Psoas muscle (tissue), 8 donors: Measurements from ENCODE around the gene DNAJC16. TPM values are rescaled to one million over a fixed set of nuclear protein-coding genes. Genes with fewer than 3 reads are reported as not detected.

Experiments
- ATAC-seq, 4 donors: fragments of 200-7000 bp; cut with Tn5 transposase; one replicate each; pipeline ENCODE4 v1.9.1; 2020; ENCODE audit warnings: moderate library complexity in 3 of 4, mild to moderate bottlenecking in 2 of 4
- DNase-seq, 2 donors: peaks; one replicate each; pipeline ENCODE4 v3.0.0-alpha.2; 2020
- H3K27ac ChIP-seq: fragments of 200-600 bp; one replicate; pipeline ENCODE4 v1.8.0; 2022
- H3K27me3 ChIP-seq, 3 donors: fragments of 200-600 bp in 1 of 3; one replicate each; pipeline versions ENCODE4 v1.6.1 to v1.8.0; 2013 to 2022; ENCODE audit warnings: low read length in 2 of 3, mild to moderate bottlenecking in 2 of 3, moderate library complexity in 1 of 3; ENCODE audit not compliant: insufficient read depth in 3 of 3
- H3K36me3 ChIP-seq, 2 donors: fragments of 200-600 bp in 1 of 2; one replicate each; pipeline versions ENCODE4 v1.6.1 to v1.8.0; 2013 to 2022; ENCODE audit warnings: low read depth in 1 of 2, mild to moderate bottlenecking in 1 of 2, moderate library complexity in 1 of 2; ENCODE audit not compliant: insufficient read depth in 1 of 2
- H3K4me1 ChIP-seq: fragments of 200-600 bp; one replicate; pipeline ENCODE4 v1.8.0; 2022
- H3K4me3 ChIP-seq: fragments of 200-600 bp; one replicate; pipeline ENCODE4 v1.8.0; 2022; ENCODE audit warnings: mild to moderate bottlenecking
- H3K9me3 ChIP-seq: fragments of 200-600 bp; one replicate; pipeline ENCODE4 v1.8.0; 2022
- CTCF ChIP-seq: fragments of 200-600 bp; IDR thresholded peaks from one replicate; pipeline ENCODE4 v1.8.0; 2022; ENCODE audit warnings: antibody characterized with exemption
- WGBS, 3 donors: extraction: QIAGEN DNeasy Blood & Tissue Kit; methylation state at CpG; one replicate each; pipeline versions ENCODE4 v1.1.6 to v1.1.7; 2013; 5-methylcytosine and 5-hydroxymethylcytosine counted together
- intact Hi-C, 2 donors: fragments of 100-400 bp; cut with DNase I; formaldehyde crosslinking; loops; one replicate each; pipeline versions ENCODE4 v1.11.0 to v1.14.2; 2022
- polyA plus RNA-seq, 3 donors: library from polyadenylated mRNA; stranded (reverse); fragments of 200-250 nt; gene quantifications; one replicate each; pipeline ENCODE4 v1.2.3, GENCODE V29; 2013
- total RNA-seq, 4 donors: library from RNA; stranded (reverse); fragmentation: NEBNext Ultra II Directional in 2 of 4; extraction: Animal tissue kit (Norgen Biotek cat#: 25700) in 2 of 4; gene quantifications; one replicate each; pipeline versions ENCODE4 v1.2.1 to v1.2.4, GENCODE V29; 2021 to 2023
- donor health status: healthy with polysubstance abuse.
- donor health status: DM: no; HTN: no; CAD: no; lungs with moderate emphysema.
- donor health status: Bipolar disorder and iron deficiency.
- donor health status: healthy.
- donor health status: DM: yes; HTN: yes; CAD: no.
- donor health status: DM: no; HTN: no; CAD: no.
- donor health status: DM: no; HTN: no; CAD: no.
- donor health status: DM: yes; HTN: yes; CAD: no.

DNAJC16 gene
- total and polyA plus RNA-seq, 7 donors, result 6.8 to 29.9 (median 17.2) TPM

GRCh38 chr1:15543251-15543588 is 16.6 kb downstream of the DNAJC16 start:
- 88 to 98% (median 97%) methylated on average over 5 of the region's 5 CpGs for WGBS, 3 donors
- peaks cover 11 to 97% of the 10 kb centered on the region in 2 donors for H3K36me3 ChIP-seq
- intact Hi-C loops, result no loop called here
- no peaks in the 10 kb centered on the region for H3K4me1 ChIP-seq
- H3K9me3 ChIP-seq, result no peaks in the 10 kb centered on the region
- no peak for ATAC-seq
- no peak overlapping the region for H3K4me3 ChIP-seq
- H3K27ac ChIP-seq, result no peak overlapping the region
- no peaks in the 10 kb centered on the region for H3K27me3 ChIP-seq
- no peak for TF ChIP-seq CTCF
- DNase-seq, result no peak

- TF ChIP-seq CTCF, result no peak
- Histone ChIP-seq H3K36me3 (peaks cover 12 to 97% of the 10 kb centered on the region in 2 donors), H3K4me1 (no peaks in the 10 kb centered on the region), H3K27me3 (no peaks in the 10 kb centered on the region), H3K4me3 (no peak overlapping the region), H3K9me3 (no peaks in the 10 kb centered on the region), H3K27ac (no peak overlapping the region)
- intact Hi-C loops, result no loop called here
- DNase-seq, result no peak
- 91 to 95% (median 93%) methylated on average over 12 of the region's 12 CpGs for WGBS, 3 donors
- no peak for ATAC-seq
Observed at GRCh38 chr1:15543589-15544568, 17.2 kb downstream of the DNAJC16 start.

- no peak for ATAC-seq
- Histone ChIP-seq H3K27me3 (no peaks in the 10 kb centered on the region), H3K36me3 (peaks cover 6 to 93% of the 10 kb centered on the region in 2 donors), H3K27ac (no peak overlapping the region), H3K9me3 (no peaks in the 10 kb centered on the region), H3K4me1 (no peaks in the 10 kb centered on the region), H3K4me3 (no peak overlapping the region)
- TF ChIP-seq CTCF, result no peak
- intact Hi-C loops, result no loop called here
- 86 to 95% (median 94%) methylated on average over 2 of the region's 2 CpGs for WGBS, 3 donors
- DNase-seq, result no peak
Observed at GRCh38 chr1:15546641-15547040, 20.0 kb downstream of the DNAJC16 start.

- DNase-seq (no peak), ATAC-seq (peak in 1 of 4 donors; percentile 27)
- Histone ChIP-seq H3K27me3 (no peaks in the 10 kb centered on the region), H3K36me3 (peaks cover 2 to 69% of the 10 kb centered on the region in 2 donors), H3K27ac (peak overlapping the region; percentile 31), H3K4me1 (no peaks in the 10 kb centered on the region), H3K4me3 (no peak overlapping the region), H3K9me3 (no peaks in the 10 kb centered on the region)
- 50 to 73% (median 52%) methylated on average over 6 of the region's 6 CpGs for WGBS, 3 donors
- TF ChIP-seq CTCF, result no peak
- intact Hi-C loops, result no loop called here
Observed at GRCh38 chr1:15550573-15550972, 23.9 kb downstream of the DNAJC16 start.
